Measurements from ENCODE around the gene SYNGR3.

GRCh38 chr16:2040041-2040786, 50.4 kb downstream of the SYNGR3 start:
- TF ChIP-seq POLR2AphosphoS5 (IDR thresholded peaks at IDR 0.05; ENCODE audit: low read depth, low read length) (no peak), SIN3A (IDR thresholded peaks at IDR 0.05; ENCODE audit: borderline replicate concordance, insufficient read depth, low read length) (no peak)

Data from PFSK-1 (cell line).